ENCODE data around the gene MRC2. TPM values are rescaled to one million over a fixed set of nuclear protein-coding genes. Genes with fewer than 3 reads are reported as not detected.

The MRC2 gene
- polyA plus RNA-seq, 1 of the 3 experiments (the other 2 are of a cell fraction) = 213 TPM

- Histone ChIP-seq H3F3A (replicated peaks; ENCODE audit: insufficient read depth) (peaks cover 8% of the 10 kb centered on the region), H3K27ac (ENCODE audit: low read depth in 2 of 2, low read length in 1 of 2) (no peak overlapping the region), H3K4me3 (ENCODE audit: low read depth in 2 of 2, low read length in 1 of 2) (no peak overlapping the region), H3K9me3 (no peaks in the 10 kb centered on the region; the same call in 1 of the 2 replicates), H3K36me3 (replicated peaks in 1 of 2; ENCODE audit: control insufficient read depth in 1 of 2, insufficient read depth in 2 of 2, low read length in 1 of 2) (no peaks in the 10 kb centered on the region), H3K79me2 (ENCODE audit: insufficient read depth) (no peaks in the 10 kb centered on the region), H3K27me3 (ENCODE audit: insufficient read depth) (no peaks in the 10 kb centered on the region), H4K20me1 (ENCODE audit: insufficient read depth) (no peaks in the 10 kb centered on the region), H3K9ac (no peak overlapping the region), H2AFZ (ENCODE audit: low read depth) (no peak overlapping the region), H3K4me1 (ENCODE audit: control insufficient read depth in 1 of 2, insufficient read depth in 2 of 2, low read depth in 1 of 2, low read length in 1 of 2) (peaks cover 4 to 16% of the 10 kb centered on the region in 2 experiments; a peak in 3 of 4 replicates), H3K9me2 (no peaks in the 10 kb centered on the region), H3K4me2 (no peak overlapping the region)
- ChIA-PET CTCF (interaction anchor here (1.0 to 5.4 kb wide), 6 partner anchors 9 to 421 kb away, joined by 3 to 24 read pairs (median 4); no protein-coding TSS in a partner anchor), POLR2A (no interaction called here)
- TF ChIP-seq IRF3 (IDR thresholded peaks at IDR 0.05; ENCODE audit: low read depth, low read length) (no peak), TCF12 (IDR thresholded peaks at IDR 0.05) (peak; percentile 61), JUND (IDR thresholded peaks at IDR 0.05) (peak; percentile 56; the same call in 1 of the 2 replicates), EP300 (IDR thresholded peaks at IDR 0.05; ENCODE audit: borderline replicate concordance in 1 of 2, low read depth in 1 of 2, low read length in 1 of 2) (peak in 1 of 2 experiments; percentile 35; a peak in 1 of 4 replicates), CHD2 (IDR thresholded peaks at IDR 0.05; ENCODE audit: low read length, partially characterized antibody) (no peak), YY1 (IDR thresholded peaks at IDR 0.05; ENCODE audit: low read depth) (no peak), POLR2AphosphoS5 (IDR thresholded peaks at IDR 0.05; ENCODE audit: low read depth, low read length) (no peak), NFIC (IDR thresholded peaks at IDR 0.05; ENCODE audit: borderline replicate concordance) (peak; percentile 62), MAX (IDR thresholded peaks at IDR 0.05; ENCODE audit: low read depth) (0 out of 2 replicates have a peak, but pooled peaks have one; percentile 21), FOSL2 (IDR thresholded peaks at IDR 0.05; ENCODE audit: borderline replicate concordance, low read depth) (peak; percentile 53; the same call in 1 of the 2 replicates)
- TF ChIP-seq, protein P1, sequence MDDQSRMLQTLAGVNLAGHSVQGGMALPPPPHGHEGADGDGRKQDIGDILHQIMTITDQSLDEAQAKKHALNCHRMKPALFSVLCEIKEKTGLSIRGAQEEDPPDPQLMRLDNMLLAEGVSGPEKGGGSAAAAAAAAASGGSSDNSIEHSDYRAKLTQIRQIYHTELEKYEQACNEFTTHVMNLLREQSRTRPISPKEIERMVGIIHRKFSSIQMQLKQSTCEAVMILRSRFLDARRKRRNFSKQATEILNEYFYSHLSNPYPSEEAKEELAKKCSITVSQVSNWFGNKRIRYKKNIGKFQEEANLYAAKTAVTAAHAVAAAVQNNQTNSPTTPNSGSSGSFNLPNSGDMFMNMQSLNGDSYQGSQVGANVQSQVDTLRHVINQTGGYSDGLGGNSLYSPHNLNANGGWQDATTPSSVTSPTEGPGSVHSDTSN (IDR thresholded peaks at IDR 0.05) = peak; percentile 55
- WGBS (ENCODE audit: low lambda C conversion rate) = 90% methylated on average over 8 of the region's 8 CpGs
- DNase-seq = no peak
These were observed 86.7 kb downstream of the MRC2 start for GRCh38 chr17:62714016-62714777.

GRCh38 chr17:62715882-62716390, 88.5 kb downstream of the MRC2 start:
- no peaks in the 10 kb centered on the region for H3K79me2 ChIP-seq (ENCODE audit: insufficient read depth)
- CTCF ChIA-PET = interaction anchor here (0.6 to 5.4 kb wide), 4 partner anchors 11 to 253 kb away, joined by 3 to 24 read pairs (median 3); no protein-coding TSS in a partner anchor
- peaks cover 4 to 16% of the 10 kb centered on the region in 2 experiments; a peak in 3 of 4 replicates for H3K4me1 ChIP-seq (ENCODE audit: control insufficient read depth in 1 of 2, insufficient read depth in 2 of 2, low read depth in 1 of 2, low read length in 1 of 2)
- no peak for TF ChIP-seq TCF12 (IDR thresholded peaks at IDR 0.05)
- no peak for DNase-seq
- H3K27ac ChIP-seq (ENCODE audit: low read depth in 2 of 2, low read length in 1 of 2) = no peak overlapping the region
- no peaks in the 10 kb centered on the region for H3K27me3 ChIP-seq (ENCODE audit: insufficient read depth)
- no peak overlapping the region for H3K4me2 ChIP-seq
- POLR2A ChIA-PET = no interaction called here
- no peak overlapping the region for H3K9ac ChIP-seq
- no peak overlapping the region for H2AFZ ChIP-seq (ENCODE audit: low read depth)
- H3K36me3 ChIP-seq (replicated peaks in 1 of 2; ENCODE audit: control insufficient read depth in 1 of 2, insufficient read depth in 2 of 2, low read length in 1 of 2) = peaks cover 0 to 7% of the 10 kb centered on the region in 2 experiments
- 0 out of 2 replicates have a peak, but pooled peaks cover 5% of the 10 kb centered on the region for H3K9me3 ChIP-seq
- H3K4me3 ChIP-seq (ENCODE audit: low read depth in 2 of 2, low read length in 1 of 2) = no peak overlapping the region
- H3F3A ChIP-seq (replicated peaks; ENCODE audit: insufficient read depth) = peaks cover 6% of the 10 kb centered on the region
- H3K9me2 ChIP-seq = no peaks in the 10 kb centered on the region
- 95% methylated on average over 18 of the region's 18 CpGs for WGBS (ENCODE audit: low lambda C conversion rate)
- no peaks in the 10 kb centered on the region for H4K20me1 ChIP-seq (ENCODE audit: insufficient read depth)

All from SK-N-SH (cell line).